Bronchial epithelial cell (primary cell): Measurements from ENCODE around the gene CELF2. TPM values are rescaled to one million over a fixed set of nuclear protein-coding genes. Genes with fewer than 3 reads are reported as not detected.

ENCODE experiments used
- DNase-seq: peaks from one replicate; pipeline ENCODE4 v3.0.0-alpha.2; 2010; ENCODE audit warnings: low read depth
- FAIRE-seq: peaks from 2 replicates; lab custom pipeline; 2011; peaks lifted over from hg19 to GRCh38; lab: Jason Lieb, UNC
- H3K27me3 ChIP-seq: 2 replicates; pipeline ENCODE4 v1.5.1; 2011; ENCODE audit warnings: low read length; ENCODE audit not compliant: control insufficient read depth, insufficient read depth
- H3K36me3 ChIP-seq: 2 replicates; pipeline ENCODE4 v1.5.1; 2011; ENCODE audit warnings: low read length; ENCODE audit not compliant: control insufficient read depth, insufficient read depth
- H3K4me3 ChIP-seq: 2 replicates; pipeline ENCODE4 v1.5.1; 2011; ENCODE audit warnings: mild to moderate bottlenecking, low read depth, low read length, control low read depth
- total RNA-seq: library from RNA; depleted of rRNA; stranded (reverse); fragments of >200 nt; gene quantifications from 2 replicates; pipeline ENCODE4 v1.2.1, GENCODE V29; 2014
- TF ChIP-seq, protein P1 (sequence below): IDR thresholded peaks from 2 replicates; pipeline ENCODE4 v1.5.1; 2011; ENCODE audit warnings: mild to moderate bottlenecking, moderate library complexity, low read length, control low read depth, inconsistent platforms; ENCODE audit not compliant: insufficient read depth, severe bottlenecking

CELF2 gene
- total RNA-seq, 1 donor from 2014 or later: 2.1 TPM

- Histone ChIP-seq H3K36me3 (no peaks in the 10 kb centered on the region), H3K4me3 (no peak overlapping the region), H3K27me3 (no peaks in the 10 kb centered on the region)
- TF ChIP-seq, protein P1, sequence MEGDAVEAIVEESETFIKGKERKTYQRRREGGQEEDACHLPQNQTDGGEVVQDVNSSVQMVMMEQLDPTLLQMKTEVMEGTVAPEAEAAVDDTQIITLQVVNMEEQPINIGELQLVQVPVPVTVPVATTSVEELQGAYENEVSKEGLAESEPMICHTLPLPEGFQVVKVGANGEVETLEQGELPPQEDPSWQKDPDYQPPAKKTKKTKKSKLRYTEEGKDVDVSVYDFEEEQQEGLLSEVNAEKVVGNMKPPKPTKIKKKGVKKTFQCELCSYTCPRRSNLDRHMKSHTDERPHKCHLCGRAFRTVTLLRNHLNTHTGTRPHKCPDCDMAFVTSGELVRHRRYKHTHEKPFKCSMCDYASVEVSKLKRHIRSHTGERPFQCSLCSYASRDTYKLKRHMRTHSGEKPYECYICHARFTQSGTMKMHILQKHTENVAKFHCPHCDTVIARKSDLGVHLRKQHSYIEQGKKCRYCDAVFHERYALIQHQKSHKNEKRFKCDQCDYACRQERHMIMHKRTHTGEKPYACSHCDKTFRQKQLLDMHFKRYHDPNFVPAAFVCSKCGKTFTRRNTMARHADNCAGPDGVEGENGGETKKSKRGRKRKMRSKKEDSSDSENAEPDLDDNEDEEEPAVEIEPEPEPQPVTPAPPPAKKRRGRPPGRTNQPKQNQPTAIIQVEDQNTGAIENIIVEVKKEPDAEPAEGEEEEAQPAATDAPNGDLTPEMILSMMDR: no peak
- DNase-seq (no peak), FAIRE-seq (no peak)
These were observed 159.1 kb downstream of the CELF2 start for GRCh38 chr10:11176746-11177145.

DNA sequence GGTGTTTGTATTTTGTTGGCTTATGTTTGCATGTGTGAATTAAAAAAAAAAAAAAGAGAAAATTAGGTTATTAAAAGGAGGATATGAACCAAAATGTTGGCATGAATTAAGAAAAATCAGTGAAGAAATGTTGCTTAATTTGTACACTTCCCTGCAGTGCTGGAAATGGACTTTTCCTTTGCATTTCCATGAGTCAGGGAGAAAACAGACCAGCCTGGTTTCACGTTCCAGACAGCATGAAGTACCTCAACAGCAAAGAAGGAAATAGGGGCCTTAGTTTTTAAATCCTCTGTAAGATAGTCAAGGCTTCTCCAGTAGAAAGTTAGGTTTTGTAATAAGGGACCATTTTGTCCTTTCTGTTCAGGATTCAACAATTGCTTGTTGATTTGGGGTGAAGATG is 159.7 kb downstream of the CELF2 start:
- no peak for FAIRE-seq
- no peaks in the 10 kb centered on the region for H3K27me3 ChIP-seq
- no peak overlapping the region for H3K4me3 ChIP-seq

GRCh38 chr10:11177926-11178471 is 160.3 kb downstream of the CELF2 start:
- TF ChIP-seq, protein P1: no peak
- no peak for FAIRE-seq
- Histone ChIP-seq H3K36me3 (no peaks in the 10 kb centered on the region), H3K27me3 (no peaks in the 10 kb centered on the region), H3K4me3 (no peak overlapping the region)
- DNase-seq: no peak

More for the DNA sequence above, 159.7 kb downstream of the CELF2 start:
- no peak for DNase-seq
- TF ChIP-seq, protein P1: no peak
- no peaks in the 10 kb centered on the region for H3K36me3 ChIP-seq

- no peak overlapping the region for H3K4me3 ChIP-seq
- H3K36me3 ChIP-seq: no peaks in the 10 kb centered on the region
- no peak for FAIRE-seq
- no peak for DNase-seq
- H3K27me3 ChIP-seq: no peaks in the 10 kb centered on the region
- TF ChIP-seq, protein P1: no peak
These were observed 161.2 kb downstream of the CELF2 start for GRCh38 chr10:11178606-11179515.

GRCh38 chr10:11179516-11180105 is 161.9 kb downstream of the CELF2 start:
- TF ChIP-seq, protein P1: no peak
- H3K4me3 ChIP-seq: no peak overlapping the region
- H3K36me3 ChIP-seq: no peaks in the 10 kb centered on the region
- H3K27me3 ChIP-seq: no peaks in the 10 kb centered on the region
- DNase-seq: no peak
- FAIRE-seq: no peak
